BLaER1 (cell line): Measurements from ENCODE around the gene IL12RB2.
"Not testable (repeated sequence)": the region's sequence is repeated elsewhere in the genome, so short reads cannot be mapped to it uniquely, and the experiment has no call there.

Experiments used
- H3K27ac ChIP-seq: shearing (Covaris generic); formaldehyde crosslinking; 2 replicates; pipeline ENCODE4 v1.8.1; 2022
- H3K27me3 ChIP-seq: shearing (Covaris generic); formaldehyde crosslinking; 2 replicates; pipeline ENCODE4 v1.8.1; 2022
- H3K36me3 ChIP-seq: shearing (Covaris generic); formaldehyde crosslinking; 2 replicates; pipeline ENCODE4 v1.8.1; 2022
- H3K4me1 ChIP-seq: shearing (Covaris generic); formaldehyde crosslinking; 2 replicates; pipeline ENCODE4 v1.8.1; 2022
- H3K4me2 ChIP-seq: shearing (Covaris generic); formaldehyde crosslinking; 2 replicates; pipeline ENCODE4 v1.8.1; 2022
- H3K4me3 ChIP-seq: shearing (Covaris generic); formaldehyde crosslinking; 2 replicates; pipeline ENCODE4 v1.8.1; 2022
- H3K9ac ChIP-seq: shearing (Covaris generic); formaldehyde crosslinking; 2 replicates; pipeline ENCODE4 v1.8.1; 2022
- H3K9me3 ChIP-seq: shearing (Covaris generic); formaldehyde crosslinking; 2 replicates; pipeline ENCODE4 v1.8.1; 2022
- H4K20me1 ChIP-seq: shearing (Covaris generic); formaldehyde crosslinking; 2 replicates; pipeline ENCODE4 v1.8.1; 2022
- Cebpa-rat ChIP-seq: shearing (Covaris generic); IDR thresholded peaks from 2 replicates; pipeline ENCODE4 v1.8.1; 2022

The IL12RB2 gene

GRCh38 chr1:67390041-67390887 is 82.6 kb downstream of the IL12RB2 start:
- Histone ChIP-seq H3K9me3 (peaks cover 2% of the 10 kb centered on the region), H3K4me3 (no peak overlapping the region), H3K4me2 (no peak overlapping the region), H3K9ac (no peak overlapping the region), H3K27ac (no peak overlapping the region), H3K4me1 (no peaks in the 10 kb centered on the region), H3K27me3 (no peaks in the 10 kb centered on the region), H3K36me3 (peaks cover 96% of the 10 kb centered on the region), H4K20me1 (no peaks in the 10 kb centered on the region)
- TF ChIP-seq Cebpa-rat, result no peak

- TF ChIP-seq Cebpa-rat, result no peak
These were observed 85.6 kb downstream of the IL12RB2 start for GRCh38 chr1:67393240-67393639.

GRCh38 chr1:67393737-67394136 is 86.1 kb downstream of the IL12RB2 start:
- Histone ChIP-seq H3K4me3 (no peak overlapping the region), H3K9me3 (no peaks in the 10 kb centered on the region), H4K20me1 (no peaks in the 10 kb centered on the region), H3K27me3 (no peaks in the 10 kb centered on the region), H3K36me3 (peaks cover 97% of the 10 kb centered on the region), H3K27ac (no peak overlapping the region), H3K9ac (no peak overlapping the region), H3K4me2 (no peak overlapping the region), H3K4me1 (no peaks in the 10 kb centered on the region)
- TF ChIP-seq Cebpa-rat, result no peak

More at GRCh38 chr1:67393240-67393639, 85.6 kb downstream of the IL12RB2 start:
- Histone ChIP-seq H3K27ac (no peak overlapping the region), H3K4me3 (no peak overlapping the region), H3K9ac (no peak overlapping the region), H3K4me2 (no peak overlapping the region), H3K27me3 (no peaks in the 10 kb centered on the region), H3K9me3 (no peaks in the 10 kb centered on the region), H3K36me3 (peaks cover 97% of the 10 kb centered on the region), H3K4me1 (no peaks in the 10 kb centered on the region), H4K20me1 (no peaks in the 10 kb centered on the region)

- TF ChIP-seq Cebpa-rat, result no peak
- Histone ChIP-seq H3K9me3 (no peaks in the 10 kb centered on the region), H3K4me1 (no peaks in the 10 kb centered on the region), H3K4me2 (no peak overlapping the region), H4K20me1 (no peaks in the 10 kb centered on the region), H3K36me3 (peaks cover 99% of the 10 kb centered on the region), H3K27ac (no peak overlapping the region), H3K27me3 (no peaks in the 10 kb centered on the region), H3K9ac (no peak overlapping the region), H3K4me3 (no peak overlapping the region)
These were observed 86.9 kb downstream of the IL12RB2 start for GRCh38 chr1:67394548-67394947.

GRCh38 chr1:67399199-67399993 is 91.7 kb downstream of the IL12RB2 start:
- Histone ChIP-seq H3K9me3 (no peaks in the 10 kb centered on the region), H3K4me2 (no peak overlapping the region), H3K4me3 (no peak overlapping the region), H3K27me3 (no peaks in the 10 kb centered on the region), H3K4me1 (no peaks in the 10 kb centered on the region), H3K36me3 (peaks cover 72% of the 10 kb centered on the region), H3K27ac (no peak overlapping the region), H3K9ac (no peak overlapping the region), H4K20me1 (peaks cover 16% of the 10 kb centered on the region; the same call in 1 of the 2 replicates)
- TF ChIP-seq Cebpa-rat, result no peak

- H3K36me3 ChIP-seq, result peaks cover 64% of the 10 kb centered on the region
- not testable (repeated sequence) for H3K4me3 ChIP-seq, H3K9ac ChIP-seq, H3K4me1 ChIP-seq, H3K4me2 ChIP-seq, H3K27ac ChIP-seq, H3K9me3 ChIP-seq, H3K27me3 ChIP-seq
- peaks cover 17% of the 10 kb centered on the region; the same call in 1 of the 2 replicates for H4K20me1 ChIP-seq
These were observed 92.5 kb downstream of the IL12RB2 start for GRCh38 chr1:67400029-67400786.

GRCh38 chr1:67401443-67401842 is 93.8 kb downstream of the IL12RB2 start:
- Histone ChIP-seq H3K4me2 (no peak overlapping the region), H3K36me3 (peaks cover 57% of the 10 kb centered on the region), H3K4me3 (no peak overlapping the region), H3K9ac (no peak overlapping the region), H4K20me1 (peaks cover 28% of the 10 kb centered on the region), H3K27ac (no peak overlapping the region), H3K4me1 (no peaks in the 10 kb centered on the region), H3K27me3 (no peaks in the 10 kb centered on the region), H3K9me3 (no peaks in the 10 kb centered on the region)
- no peak for TF ChIP-seq Cebpa-rat

GRCh38 chr1:67404212-67404620 is 96.5 kb downstream of the IL12RB2 start:
- Histone ChIP-seq H4K20me1 (peaks cover 55% of the 10 kb centered on the region), H3K27me3 (no peaks in the 10 kb centered on the region), H3K4me3 (no peak overlapping the region), H3K9ac (no peak overlapping the region), H3K4me1 (no peaks in the 10 kb centered on the region), H3K27ac (no peak overlapping the region), H3K4me2 (no peak overlapping the region), H3K36me3 (peaks cover 33% of the 10 kb centered on the region), H3K9me3 (no peaks in the 10 kb centered on the region)
- TF ChIP-seq Cebpa-rat, result no peak

GRCh38 chr1:67405473-67406245 is 98.0 kb downstream of the IL12RB2 start:
- no peak for TF ChIP-seq Cebpa-rat
- peaks cover 66% of the 10 kb centered on the region for H4K20me1 ChIP-seq

More at GRCh38 chr1:67405473-67406245, 98.0 kb downstream of the IL12RB2 start:
- H3K9ac ChIP-seq, result no peak overlapping the region
- H3K4me3 ChIP-seq, result no peak overlapping the region
- no peak overlapping the region for H3K4me2 ChIP-seq
- H3K27ac ChIP-seq, result no peak overlapping the region
- H3K27me3 ChIP-seq, result no peaks in the 10 kb centered on the region
- H3K36me3 ChIP-seq, result peaks cover 33% of the 10 kb centered on the region
- no peaks in the 10 kb centered on the region for H3K4me1 ChIP-seq
- H3K9me3 ChIP-seq, result no peaks in the 10 kb centered on the region
